IMR-90 (cell line): ENCODE measurements around the gene SRSF5. TPM values are rescaled to one million over a fixed set of nuclear protein-coding genes. Genes with fewer than 3 reads are reported as not detected.

Experiments used
- ATAC-seq: fragments of 200-7000 bp; cut with Tn5 transposase; 2 replicates; pipeline ENCODE4 v1.9.1; 2020; ENCODE audit warnings: low read depth, mild to moderate bottlenecking, moderate library complexity
- BruUV-seq: library from RNA; stranded (reverse); fragments of 400-500 nt; replicated peaks from 2 replicates; lab custom pipeline; 2021; lab: Mats Ljungman, UMichigan
- CTCF ChIA-PET: fragments of 300-600 bp; formaldehyde crosslinking; extraction: SDS; loops from one replicate; lab custom pipeline; 2021; ENCODE audit warnings: antibody characterized with exemption; lab: Yijun Ruan, JAX
- POLR2A ChIA-PET: fragments of 300-600 bp; sonication (Branson Sonifier 250); formaldehyde crosslinking; loops from one replicate; lab custom pipeline; 2022; ENCODE audit warnings: antibody characterized with exemption; ENCODE audit not compliant: unreplicated experiment; lab: Charles Lee
- DNase-seq: peaks from one replicate; pipeline ENCODE4 v3.0.0; 2013
- H2AFZ ChIP-seq: replicated peaks from 2 replicates; pipeline ENCODE3; 2013; ENCODE audit warnings: low read length, mild to moderate bottlenecking; ENCODE audit not compliant: poor library complexity
- H2AK5ac ChIP-seq: 2 replicates; pipeline ENCODE4 v1.6.1; 2013; ENCODE audit warnings: low read depth, low read length, inconsistent platforms
- H2AK9ac ChIP-seq: replicated peaks from 2 replicates; pipeline ENCODE3; 2013; ENCODE audit warnings: mild to moderate bottlenecking, low read depth, low read length, moderate library complexity; ENCODE audit not compliant: poor library complexity
- H2BK120ac ChIP-seq: 2 replicates; pipeline ENCODE4 v1.6.1; 2013; ENCODE audit warnings: low read depth, low read length, inconsistent platforms
- H2BK15ac ChIP-seq: 3 replicates; pipeline ENCODE4 v1.6.1; 2013; ENCODE audit warnings: low read depth, low read length, inconsistent platforms
- H2BK20ac ChIP-seq: 2 replicates; pipeline ENCODE4 v1.6.1; 2013; ENCODE audit warnings: low read depth, mild to moderate bottlenecking, inconsistent platforms, low read length, moderate library complexity
- H2BK5ac ChIP-seq: 2 replicates; pipeline ENCODE4 v1.6.1; 2013; ENCODE audit warnings: mild to moderate bottlenecking, low read depth, low read length, inconsistent platforms; ENCODE audit not compliant: poor library complexity, severe bottlenecking
- H3K14ac ChIP-seq: replicated peaks from 2 replicates; pipeline ENCODE4 v1.6.1; 2013; ENCODE audit warnings: low read depth, low read length, inconsistent platforms
- H3K18ac ChIP-seq: 2 replicates; pipeline ENCODE4 v1.6.1; 2013; ENCODE audit warnings: low read depth, low read length, control low read depth
- H3K23ac ChIP-seq: 2 replicates; pipeline ENCODE4 v1.6.1; 2013; ENCODE audit warnings: low read depth, low read length, inconsistent platforms
- H3K27ac ChIP-seq: 2 replicates; pipeline ENCODE4 v1.5.1; 2013; ENCODE audit warnings: mild to moderate bottlenecking, control low read depth, low read length; ENCODE audit not compliant: insufficient read depth
- H3K27me3 ChIP-seq: 2 replicates; pipeline ENCODE4 v1.6.1; 2013; ENCODE audit warnings: low read length; ENCODE audit not compliant: control insufficient read depth, insufficient read depth
- H3K36me3 ChIP-seq: 2 replicates; pipeline ENCODE4 v1.6.1; 2013; ENCODE audit warnings: low read length, mixed read lengths; ENCODE audit not compliant: control insufficient read depth, insufficient read depth
- H3K4ac ChIP-seq: 2 replicates; pipeline ENCODE4 v1.6.1; 2013; ENCODE audit warnings: low read depth, low read length, inconsistent platforms
- H3K4me1 ChIP-seq: 2 replicates; pipeline ENCODE4 v1.6.1; 2013; ENCODE audit warnings: low read length, mixed read lengths; ENCODE audit not compliant: control insufficient read depth, insufficient read depth
- H3K4me2 ChIP-seq: 2 replicates; pipeline ENCODE4 v1.6.1; 2013; ENCODE audit warnings: low read depth, mild to moderate bottlenecking, control low read depth, low read length, moderate library complexity
- H3K4me3 ChIP-seq: 2 replicates; pipeline ENCODE4 v1.5.1; 2013; ENCODE audit warnings: low read depth, mild to moderate bottlenecking, control low read depth, low read length, moderate library complexity; ENCODE audit not compliant: insufficient read depth
- H3K56ac ChIP-seq: 2 replicates; pipeline ENCODE4 v1.6.1; 2013; ENCODE audit warnings: low read length, inconsistent platforms; ENCODE audit not compliant: insufficient read depth; ENCODE audit errors: extremely low read depth
- H3K79me1 ChIP-seq, 2 experiments: 2 replicates each; pipeline ENCODE4 v1.6.1; 2013; ENCODE audit warnings: low read length in 2 of 2, inconsistent platforms in 1 of 2, low read depth in 1 of 2
- H3K9ac ChIP-seq: 2 replicates; pipeline ENCODE4 v1.6.1; 2013; ENCODE audit warnings: low read depth, low read length, control low read depth
- H3K9me1 ChIP-seq: 2 replicates; pipeline ENCODE4 v1.6.1; 2013; ENCODE audit warnings: low read length, inconsistent platforms; ENCODE audit not compliant: insufficient read depth
- H3K9me3 ChIP-seq: 2 replicates; pipeline ENCODE4 v1.6.1; 2013; ENCODE audit warnings: low read length; ENCODE audit not compliant: control insufficient read depth, insufficient read depth
- H4K20me1 ChIP-seq: 2 replicates; pipeline ENCODE4 v1.6.1; 2013; ENCODE audit warnings: low read length, inconsistent platforms; ENCODE audit not compliant: insufficient read depth
- H4K5ac ChIP-seq: 2 replicates; pipeline ENCODE4 v1.6.1; 2013; ENCODE audit warnings: mild to moderate bottlenecking, low read depth, low read length, control low read depth
- H4K8ac ChIP-seq, 2 experiments: 2 replicates each; pipeline ENCODE4 v1.6.1; 2013; ENCODE audit warnings: low read depth in 2 of 2, low read length in 2 of 2, control low read depth in 1 of 2, inconsistent platforms in 1 of 2
- H4K91ac ChIP-seq: 2 replicates; pipeline ENCODE4 v1.6.1; 2013; ENCODE audit warnings: low read depth, low read length, inconsistent platforms; ENCODE audit not compliant: insufficient read depth
- FOS ChIP-seq: fragments of 150-350 bp; IDR thresholded peaks from 2 replicates; pipeline ENCODE4 v1.6.1; 2016; ENCODE audit warnings: low read depth, low read length
- MXI1 ChIP-seq: IDR thresholded peaks from 2 replicates; pipeline ENCODE4 v1.6.1; 2012; ENCODE audit warnings: low read depth, mild to moderate bottlenecking, low read length, moderate library complexity, borderline replicate concordance
- RCOR1 ChIP-seq: IDR thresholded peaks from 2 replicates; pipeline ENCODE4 v1.6.1; 2012; ENCODE audit warnings: mild to moderate bottlenecking, low read length, improper control_type of control experiment; ENCODE audit not compliant: insufficient replicate concordance
- USF2 ChIP-seq: fragments of 150-350 bp; IDR thresholded peaks from 2 replicates; pipeline ENCODE4 v1.6.1; 2017; ENCODE audit warnings: mild to moderate bottlenecking, antibody characterized with exemption, low read length, low read depth
- WGBS, 2 experiments: methylation state at CpG; one replicate each; pipeline versions ENCODE4 v1.1.5 to v1.1.7; 2013; ENCODE audit warnings: missing lambda C conversion rate in 2 of 2; ENCODE audit not compliant: insufficient read length in 1 of 2; ENCODE audit errors: extremely low coverage in 2 of 2; 5-methylcytosine and 5-hydroxymethylcytosine counted together
- dilution Hi-C: fragments of 300-500 bp; cut with HindIII; formaldehyde crosslinking; loops from one replicate; pipeline ENCODE4 v1.14.3; 2018; ENCODE audit warnings: low sequenced_read_pairs; ENCODE audit not compliant: unreplicated experiment
- in situ Hi-C: fragments of 300-500 bp; cut with MboI; formaldehyde crosslinking; loops from 3 replicates; pipeline ENCODE4 v1.14.3; 2019; ENCODE audit warnings: low sequenced_read_pairs, inconsistent platforms, mixed read lengths
- intact Hi-C: fragments of 100-400 bp; cut with micrococcal nuclease; formaldehyde crosslinking; loops from 2 replicates; pipeline ENCODE4 v1.10.0; 2022
- polyA plus RNA-seq, 3 experiments: library from polyadenylated mRNA; depleted of rRNA; stranded (reverse); fragments of >200 nt; gene quantifications; 2 replicates each; pipeline ENCODE4 v1.2.3, GENCODE V29; 2012; ENCODE audit warnings: low replicate concordance in 1 of 3
- total RNA-seq: library from RNA; depleted of rRNA; stranded (reverse); fragments of >200 nt; gene quantifications from 2 replicates; pipeline ENCODE4 v1.2.3, GENCODE V29; 2012

SRSF5 gene
- total and polyA plus RNA-seq, 2 of the 4 experiments (the other 2 are of a cell fraction): 29.4 to 229 TPM

GRCh38 chr14:69753860-69754259 is 13.1 kb upstream of the SRSF5 start:
- H3K4me1 ChIP-seq: peaks cover 1% of the 10 kb centered on the region; the same call in 1 of the 2 replicates
- ATAC-seq (no peak), DNase-seq (no peak)
- in situ Hi-C loops (no loop called here), dilution Hi-C loops (no loop called here), intact Hi-C loops (no loop called here)
- no TSS peak for BruUV-seq
- no CpG with 5 or more reads among the region's 1 CpG for WGBS, 2 experiments
- ChIA-PET CTCF (no interaction called here), POLR2A (no interaction called here)
- H3K4me3 ChIP-seq: no peak overlapping the region
- no peak overlapping the region for H4K8ac ChIP-seq
- no peak overlapping the region for H2BK5ac ChIP-seq
- H4K20me1 ChIP-seq: no peaks in the 10 kb centered on the region
- H3K9me3 ChIP-seq: no peaks in the 10 kb centered on the region
- no peak overlapping the region for H2BK15ac ChIP-seq
- H2AK9ac ChIP-seq: no peak overlapping the region
- no peak overlapping the region for H2BK20ac ChIP-seq
- H2AK5ac ChIP-seq: no peak overlapping the region
- no peak overlapping the region for H3K4ac ChIP-seq
- no peaks in the 10 kb centered on the region for H3K9me1 ChIP-seq
- H4K5ac ChIP-seq: no peak overlapping the region
- no peak overlapping the region for H3K18ac ChIP-seq
- no peak overlapping the region for H3K9ac ChIP-seq
- H3K79me1 ChIP-seq: no peaks in the 10 kb centered on the region
- H4K91ac ChIP-seq: no peak overlapping the region
- H3K36me3 ChIP-seq: no peaks in the 10 kb centered on the region
- no peak overlapping the region for H3K23ac ChIP-seq
- no peak overlapping the region for H3K14ac ChIP-seq
- no peak overlapping the region for H2BK120ac ChIP-seq
- no peak overlapping the region for H3K56ac ChIP-seq
- peaks cover 2% of the 10 kb centered on the region; the same call in 1 of the 2 replicates for H3K27me3 ChIP-seq
- no peak overlapping the region for H3K4me2 ChIP-seq
- TF ChIP-seq RCOR1 (no peak), FOS (no peak), MXI1 (no peak), USF2 (no peak)
- H3K27ac ChIP-seq: no peak overlapping the region
- no peak overlapping the region for H2AFZ ChIP-seq
